Measurements from ENCODE around the gene CDADC1. TPM values are rescaled to one million over a fixed set of nuclear protein-coding genes. Genes with fewer than 3 reads are reported as not detected.

The CDADC1 gene
- total RNA-seq (10 to 100 TPM in 1 of 4 donors, 1 to 10 TPM in 3; 6.5 to 12.2 (median 8.1) TPM), polyA plus RNA-seq (1 to 10 TPM; 2.4 to 4.5 (median 3.5) TPM)

DNA sequence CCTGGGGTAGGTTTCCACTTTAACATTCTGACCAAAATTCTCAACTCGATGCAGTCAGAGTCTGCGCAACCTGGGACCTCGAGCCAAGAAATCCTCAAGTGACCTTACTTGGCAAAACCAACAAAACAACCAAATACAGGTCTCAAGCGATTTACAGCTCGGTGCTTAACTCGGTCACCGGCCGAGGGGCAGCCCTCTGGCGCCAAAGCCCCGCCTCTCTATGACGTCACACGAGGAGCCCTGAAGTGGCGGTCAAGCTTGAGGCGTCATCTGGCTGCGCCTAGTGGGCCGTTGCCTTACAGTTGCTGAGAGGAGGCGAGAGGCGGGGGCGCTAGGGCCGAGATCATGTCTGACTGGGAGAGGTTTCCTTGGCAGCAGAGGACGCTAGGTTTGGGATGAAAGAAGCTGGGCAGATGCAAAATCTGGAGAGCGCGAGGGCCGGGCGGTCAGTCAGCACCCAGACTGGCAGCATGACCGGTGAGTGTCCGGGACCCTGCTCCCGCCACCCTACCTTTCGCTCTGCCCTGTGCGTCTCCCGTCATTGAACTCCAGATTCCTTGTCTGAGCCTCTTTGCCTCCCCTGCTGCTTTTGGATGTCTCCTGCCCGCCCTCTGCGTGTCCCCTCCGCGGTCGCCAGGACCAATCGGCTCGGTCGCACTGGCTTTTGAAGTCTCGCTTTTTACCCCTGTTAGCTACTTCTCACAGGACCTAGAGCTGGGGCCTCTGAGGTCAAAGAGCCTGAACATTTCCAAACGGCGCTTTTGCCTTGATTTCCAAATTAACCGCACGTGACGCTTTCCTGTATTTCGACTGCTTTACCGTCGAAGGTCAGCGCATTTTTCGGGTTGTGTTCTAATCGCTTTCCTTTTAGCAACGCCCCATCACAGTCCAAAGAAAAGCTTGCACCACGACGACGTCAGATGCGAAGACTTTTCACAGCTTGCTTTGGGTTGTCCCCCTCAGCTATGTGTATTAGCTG lies at the start of gene CDADC1:
Gene CDADC1, plus strand, starts transcription at position 283 of the 979 bp plus-strand sequence. Its CDS starts 113 bp downstream, at position 396.
- DNase-seq, result peak; percentile 99
- peak within 1 kb of the TSS; percentile 88 to 93 (median 90) for H3K27ac ChIP-seq

DNA sequence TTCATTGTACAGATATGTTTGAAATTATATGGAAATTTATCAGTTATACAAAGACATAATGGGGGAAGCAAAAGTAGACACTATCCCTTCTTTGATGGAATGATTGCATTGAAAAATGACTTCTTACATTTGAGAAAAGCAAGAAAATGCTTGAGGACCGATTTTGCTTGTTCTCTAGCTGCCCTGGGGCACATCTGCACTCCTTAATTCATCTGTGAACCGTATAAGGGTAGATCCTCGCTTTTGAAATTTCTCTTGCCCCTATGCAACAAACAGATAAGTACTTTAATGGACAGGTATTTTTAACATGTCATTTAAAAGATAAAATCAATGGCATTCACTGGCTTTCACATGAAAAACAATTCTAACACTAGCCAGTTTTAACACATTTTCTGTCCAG lies 41.1 kb upstream of the CDADC1 start:
- H3K27me3 ChIP-seq, result no peaks in the 10 kb centered on the region
- DNase-seq, result no peak
- 94 to 98% methylated on average over 3 of the region's 3 CpGs for WGBS, 2 donors
- H3K27ac ChIP-seq, result no peak overlapping the region
- no peaks in the 10 kb centered on the region for H3K9me3 ChIP-seq
- H3K4me3 ChIP-seq, result no peak overlapping the region
- peaks cover 3 to 76% (median 16%) of the 10 kb centered on the region in 4 donors for H3K36me3 ChIP-seq
- no peak for TF ChIP-seq POLR2AphosphoS5 (IDR thresholded peaks at IDR 0.05)
- TF ChIP-seq, protein P1, sequence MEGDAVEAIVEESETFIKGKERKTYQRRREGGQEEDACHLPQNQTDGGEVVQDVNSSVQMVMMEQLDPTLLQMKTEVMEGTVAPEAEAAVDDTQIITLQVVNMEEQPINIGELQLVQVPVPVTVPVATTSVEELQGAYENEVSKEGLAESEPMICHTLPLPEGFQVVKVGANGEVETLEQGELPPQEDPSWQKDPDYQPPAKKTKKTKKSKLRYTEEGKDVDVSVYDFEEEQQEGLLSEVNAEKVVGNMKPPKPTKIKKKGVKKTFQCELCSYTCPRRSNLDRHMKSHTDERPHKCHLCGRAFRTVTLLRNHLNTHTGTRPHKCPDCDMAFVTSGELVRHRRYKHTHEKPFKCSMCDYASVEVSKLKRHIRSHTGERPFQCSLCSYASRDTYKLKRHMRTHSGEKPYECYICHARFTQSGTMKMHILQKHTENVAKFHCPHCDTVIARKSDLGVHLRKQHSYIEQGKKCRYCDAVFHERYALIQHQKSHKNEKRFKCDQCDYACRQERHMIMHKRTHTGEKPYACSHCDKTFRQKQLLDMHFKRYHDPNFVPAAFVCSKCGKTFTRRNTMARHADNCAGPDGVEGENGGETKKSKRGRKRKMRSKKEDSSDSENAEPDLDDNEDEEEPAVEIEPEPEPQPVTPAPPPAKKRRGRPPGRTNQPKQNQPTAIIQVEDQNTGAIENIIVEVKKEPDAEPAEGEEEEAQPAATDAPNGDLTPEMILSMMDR (IDR thresholded peaks at IDR 0.05), result no peak
- no peak for TF ChIP-seq EP300 (IDR thresholded peaks at IDR 0.05)
- TF ChIP-seq POLR2A (IDR thresholded peaks at IDR 0.05), result no peak
- intact Hi-C loops (cut with DNase I), result no loop called here
- no peaks in the 10 kb centered on the region for H3K4me1 ChIP-seq

More for the DNA sequence above, at the start of gene CDADC1:
- Histone ChIP-seq H3K4me1 (peaks cover 2 to 41% (median 23%) of the 10 kb centered on the region in 4 donors), H3K9me3 (no peaks in the 10 kb centered on the region), H3K27me3 (no peaks in the 10 kb centered on the region), H3K4me3 (peak within 1 kb of the TSS; percentile 76 to 85 (median 81)), H3K36me3 (peaks cover 0 to 14% (median 0%) of the 10 kb centered on the region in 4 donors)
- intact Hi-C loops (cut with DNase I), result loop anchor here (5.0 to 10.0 kb wide), 3 partner anchors 189 to 877 kb away; partner anchors contain the start of gene FNDC3A
- WGBS, 2 donors, result 0% methylated on average over 56 of the region's 56 CpGs
- TF ChIP-seq, protein P1 (IDR thresholded peaks at IDR 0.05), result no peak
- TF ChIP-seq POLR2AphosphoS5 (IDR thresholded peaks at IDR 0.05) (peak; percentile 97 to 98 (median 97)), EP300 (IDR thresholded peaks at IDR 0.05) (peak in 2 of 4 donors; percentile 42 to 65), POLR2A (IDR thresholded peaks at IDR 0.05) (peak; percentile 88 to 89)

DNA sequence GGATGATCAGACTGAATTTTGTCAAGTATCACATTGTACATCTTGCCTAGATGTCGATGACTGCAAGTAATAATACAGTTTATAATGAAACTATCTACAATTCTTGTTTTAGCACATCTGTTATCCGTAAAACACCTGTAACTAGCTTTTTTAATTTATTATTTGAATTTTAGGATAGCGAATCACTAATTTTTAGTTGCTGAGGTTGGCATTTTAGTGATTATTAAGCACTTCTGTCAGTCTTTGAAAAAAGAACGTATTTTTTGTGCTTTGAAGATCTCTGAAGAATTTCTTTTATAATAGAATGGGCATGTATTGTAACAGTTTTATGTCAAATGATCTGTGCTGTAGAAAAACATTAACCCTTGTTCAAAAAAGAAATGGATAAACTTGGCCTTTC lies 39.1 kb upstream of the CDADC1 start:
- DNase-seq, result no peak
- no peaks in the 10 kb centered on the region for H3K27me3 ChIP-seq
- intact Hi-C loops (cut with DNase I), result no loop called here
- no peaks in the 10 kb centered on the region for H3K9me3 ChIP-seq
- no peak for TF ChIP-seq POLR2AphosphoS5 (IDR thresholded peaks at IDR 0.05)
- no peak for TF ChIP-seq EP300 (IDR thresholded peaks at IDR 0.05)
- TF ChIP-seq, protein P1 (IDR thresholded peaks at IDR 0.05), result no peak
- TF ChIP-seq POLR2A (IDR thresholded peaks at IDR 0.05), result no peak
- peaks cover 0 to 56% (median 5%) of the 10 kb centered on the region in 4 donors for H3K36me3 ChIP-seq
- 97% methylated on average over 4 of the region's 4 CpGs for WGBS, 2 donors
- no peak overlapping the region for H3K4me3 ChIP-seq
- no peak overlapping the region for H3K27ac ChIP-seq
- no peaks in the 10 kb centered on the region for H3K4me1 ChIP-seq

DNA sequence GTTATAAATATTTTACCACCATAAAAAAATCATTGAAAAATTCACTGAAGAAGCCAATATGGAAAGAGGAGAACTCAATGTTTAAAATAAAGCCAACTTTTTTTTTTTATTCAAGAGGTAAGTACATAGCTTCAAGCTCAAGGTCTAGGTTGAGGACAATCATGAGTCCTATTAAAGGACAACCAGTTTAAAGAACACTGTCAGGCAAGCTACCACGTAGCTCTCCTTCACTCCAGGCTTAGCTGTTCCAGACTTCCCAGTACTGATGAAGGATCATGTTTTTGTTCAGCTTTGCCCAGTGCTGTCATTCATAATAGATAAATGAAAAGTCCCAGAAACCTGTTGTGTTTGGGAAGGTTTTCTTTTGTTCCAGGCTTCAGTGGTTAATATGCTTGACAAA lies 37.6 kb upstream of the CDADC1 start:
- H3K36me3 ChIP-seq, result peaks cover 0 to 41% (median 4%) of the 10 kb centered on the region in 4 donors
- H3K4me1 ChIP-seq, result no peaks in the 10 kb centered on the region
- no peak for DNase-seq
- intact Hi-C loops (cut with DNase I), result no loop called here
- TF ChIP-seq, protein P1 (IDR thresholded peaks at IDR 0.05), result no peak
- TF ChIP-seq EP300 (IDR thresholded peaks at IDR 0.05) (no peak), POLR2A (IDR thresholded peaks at IDR 0.05) (no peak), POLR2AphosphoS5 (IDR thresholded peaks at IDR 0.05) (no peak)
- no peak overlapping the region for H3K4me3 ChIP-seq
- no peaks in the 10 kb centered on the region for H3K27me3 ChIP-seq
- H3K27ac ChIP-seq, result no peak overlapping the region
- H3K9me3 ChIP-seq, result no peaks in the 10 kb centered on the region
- 95% methylated on average over 1 of the region's 1 CpG for WGBS, 2 donors

All from sigmoid colon (tissue), 7 donors.